ENCODE measurements around the gene CECR2. TPM values are rescaled to one million over a fixed set of nuclear protein-coding genes. Genes with fewer than 3 reads are reported as not detected.
"Not testable (repeated sequence)": the region's sequence is repeated elsewhere in the genome, so short reads cannot be mapped to it uniquely, and the experiment has no call there.

CECR2 gene
- total and polyA plus RNA-seq, 12 donors: 1.1 to 9.1 (median 6.3) TPM

- peak overlapping the region in 7 of 10 donors; percentile 4 to 70 (median 46) for H3K27ac ChIP-seq
- H3K9me3 ChIP-seq: no peaks in the 10 kb centered on the region
- intact Hi-C loops (cut with DNase I): no loop called here
- no peaks in the 10 kb centered on the region for H3K27me3 ChIP-seq
- no peak overlapping the region for H3K4me3 ChIP-seq
- DNase-seq: peak; percentile 20 to 23
- TF ChIP-seq CTCF (IDR thresholded peaks at IDR 0.05): no peak
- peak in 7 of 8 donors; percentile 53 to 93 (median 82) for ATAC-seq
- WGBS, 2 donors: 37 to 66% methylated on average over 7 of the region's 7 CpGs
- H3K4me1 ChIP-seq: peaks cover 0 to 13% (median 0%) of the 10 kb centered on the region in 9 donors
- H3K36me3 ChIP-seq: peaks cover 0 to 19% (median 0%) of the 10 kb centered on the region in 9 donors
Observed at GRCh38 chr22:17514084-17514483, 144.8 kb downstream of the CECR2 start.

- intact Hi-C loops (cut with DNase I): no loop called here
- no peak for TF ChIP-seq CTCF (IDR thresholded peaks at IDR 0.05)
- WGBS, 2 donors: 46 to 64% methylated on average over 3 of the region's 3 CpGs
- H3K27ac ChIP-seq: no peak overlapping the region
- H3K9me3 ChIP-seq: no peaks in the 10 kb centered on the region
- no peak for DNase-seq
- H3K36me3 ChIP-seq: no peaks in the 10 kb centered on the region
- no peak for ATAC-seq
- no peaks in the 10 kb centered on the region for H3K27me3 ChIP-seq
- H3K4me1 ChIP-seq: peaks cover 0 to 13% (median 0%) of the 10 kb centered on the region in 9 donors
- H3K4me3 ChIP-seq: no peak overlapping the region
Observed at GRCh38 chr22:17518406-17518805, 149.1 kb downstream of the CECR2 start.

DNA sequence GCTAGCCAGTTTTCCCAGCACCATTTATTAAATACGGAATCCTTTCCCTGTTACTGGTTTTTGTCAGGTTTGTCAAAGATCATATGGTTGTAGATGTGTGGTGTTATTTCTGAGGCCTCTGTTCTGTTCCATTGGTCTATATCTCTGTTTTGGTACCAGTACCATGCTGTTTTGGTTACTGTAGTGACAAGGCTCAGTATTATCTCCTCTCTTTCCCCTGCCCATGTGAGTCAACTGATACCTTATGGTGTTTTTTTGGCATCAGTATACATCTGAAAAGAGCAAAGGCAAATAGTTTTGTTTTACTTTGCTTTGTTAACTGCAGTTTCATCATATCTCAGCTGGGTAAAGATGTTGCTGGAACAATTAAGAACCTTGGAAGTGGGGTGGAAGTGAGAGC is 152.7 kb downstream of the CECR2 start:
- intact Hi-C loops (cut with DNase I); DNase-seq; H3K4me1 ChIP-seq; H3K9me3 ChIP-seq; H3K27me3 ChIP-seq; H3K4me3 ChIP-seq: not testable (repeated sequence)
- Histone ChIP-seq H3K36me3 (peaks cover 0 to 17% (median 0%) of the 10 kb centered on the region in 9 donors), H3K27ac (peak overlapping the region in 2 of 10 donors; percentile 4 to 25)
- ATAC-seq: peak in 3 of 8 donors; percentile 42 to 80 (median 68)
- WGBS, 2 donors: 40 to 73% methylated on average over 1 of the region's 1 CpG

GRCh38 chr22:17523925-17524324 is 154.7 kb downstream of the CECR2 start:
- Histone ChIP-seq H3K9me3 (no peaks in the 10 kb centered on the region), H3K27me3 (no peaks in the 10 kb centered on the region), H3K4me3 (no peak overlapping the region), H3K4me1 (no peaks in the 10 kb centered on the region), H3K36me3 (peaks cover 0 to 17% (median 0%) of the 10 kb centered on the region in 9 donors), H3K27ac (no peak overlapping the region)
- 71 to 73% methylated on average over 10 of the region's 10 CpGs for WGBS, 2 donors
- no peak for TF ChIP-seq CTCF (IDR thresholded peaks at IDR 0.05)
- ATAC-seq (peak in 1 of 8 donors; percentile 5), DNase-seq (no peak)
- intact Hi-C loops (cut with DNase I): no loop called here

GRCh38 chr22:17536269-17536668 is 167.0 kb downstream of the CECR2 start:
- DNase-seq (no peak), ATAC-seq (peak in 1 of 8 donors; percentile 48)
- H3K27me3 ChIP-seq: no peaks in the 10 kb centered on the region
- no peak overlapping the region for H3K27ac ChIP-seq
- no peak overlapping the region for H3K4me3 ChIP-seq
- no peaks in the 10 kb centered on the region for H3K4me1 ChIP-seq
- H3K36me3 ChIP-seq: peaks cover 0 to 42% (median 0%) of the 10 kb centered on the region in 9 donors
- 85 to 87% methylated on average over 5 of the region's 5 CpGs for WGBS, 2 donors
- no peak for TF ChIP-seq CTCF (IDR thresholded peaks at IDR 0.05)
- intact Hi-C loops (cut with DNase I): no loop called here
- no peaks in the 10 kb centered on the region for H3K9me3 ChIP-seq
